Smooth muscle cell (in vitro differentiated cells): ENCODE results near the gene PMEL. TPM values are rescaled to one million over a fixed set of nuclear protein-coding genes. Genes with fewer than 3 reads are reported as not detected.
"Not testable (repeated sequence)": the region's sequence is repeated elsewhere in the genome, so short reads cannot be mapped to it uniquely, and the experiment has no call there.

Experiments used
- DNase-seq: peaks from one replicate; lab custom pipeline; 2025; ENCODE audit not compliant: unreplicated experiment; lab: John Stamatoyannopoulos, UW
- H2AFZ ChIP-seq: fragments of 200-600 bp; sonication (generic); 2 replicates; pipeline ENCODE4 v1.6.0; 2016; ENCODE audit warnings: antibody characterized with exemption, low read depth, mild to moderate bottlenecking
- H3F3A ChIP-seq: fragments of 200-600 bp; sonication (generic); 2 replicates; pipeline ENCODE4 v1.6.0; 2017; ENCODE audit warnings: antibody characterized with exemption, low read depth
- H3K27ac ChIP-seq: fragments of 200-600 bp; sonication (generic); 2 replicates; pipeline ENCODE4 v1.5.1; 2016; ENCODE audit warnings: low read depth, mild to moderate bottlenecking
- H3K27me3 ChIP-seq: fragments of 200-600 bp; sonication (generic); 2 replicates; pipeline ENCODE4 v1.6.1; 2016; ENCODE audit warnings: low read depth, mild to moderate bottlenecking
- H3K36me3 ChIP-seq: fragments of 200-600 bp; sonication (generic); 2 replicates; pipeline ENCODE4 v1.5.1; 2016; ENCODE audit warnings: low read depth
- H3K4me1 ChIP-seq: fragments of 200-600 bp; sonication (generic); 2 replicates; pipeline ENCODE4 v1.5.1; 2016; ENCODE audit warnings: low read depth
- H3K4me2 ChIP-seq: fragments of 200-600 bp; sonication (generic); 2 replicates; pipeline ENCODE4 v1.6.0; 2016; ENCODE audit warnings: mild to moderate bottlenecking
- H3K4me3 ChIP-seq: fragments of 200-600 bp; sonication (generic); 2 replicates; pipeline ENCODE4 v1.5.1; 2016; ENCODE audit warnings: mild to moderate bottlenecking
- H3K79me2 ChIP-seq: fragments of 200-600 bp; sonication (generic); 2 replicates; pipeline ENCODE4 v1.6.0; 2016; ENCODE audit warnings: low read depth, mild to moderate bottlenecking
- H3K9ac ChIP-seq: fragments of 200-600 bp; sonication (generic); 2 replicates; pipeline ENCODE4 v1.6.0; 2016; ENCODE audit warnings: low read depth
- H3K9me3 ChIP-seq: fragments of 200-600 bp; sonication (generic); replicated peaks from 2 replicates; pipeline ENCODE4 v1.5.1; 2016; ENCODE audit warnings: low read depth
- H4K20me1 ChIP-seq: fragments of 200-600 bp; sonication (generic); 2 replicates; pipeline ENCODE4 v1.6.0; 2016; ENCODE audit warnings: low read depth
- CTCF ChIP-seq: fragments of 200-600 bp; sonication (generic); IDR thresholded peaks from 2 replicates; pipeline ENCODE4 v1.5.1; 2017; ENCODE audit warnings: borderline replicate concordance, mild to moderate bottlenecking, antibody characterized with exemption; ENCODE audit not compliant: insufficient read depth, poor library complexity, severe bottlenecking
- WGBS: methylation state at CpG from one replicate; pipeline ENCODE4 v1.1.7; 2016; ENCODE audit warnings: low lambda C conversion rate; 5-methylcytosine and 5-hydroxymethylcytosine counted together
- polyA plus RNA-seq: library from polyadenylated mRNA; unstranded; fragments of >200 nt; fragmentation: Nextera tagmentation; extraction: Ambion mirVana; gene quantifications from 2 replicates; pipeline ENCODE4 v1.2.1, GENCODE V29; 2016
- total RNA-seq: library from RNA; depleted of rRNA; stranded (reverse); fragments of >200 nt; gene quantifications from 2 replicates; pipeline ENCODE4 v1.2.3, GENCODE V29; 2014

PMEL gene
- total and polyA plus RNA-seq, 2 experiments from 2014 or later, result 1.8 to 1.9 TPM

- peaks cover 9% of the 10 kb centered on the region for H3F3A ChIP-seq
- H3K79me2 ChIP-seq, result peaks cover 5% of the 10 kb centered on the region
- H4K20me1 ChIP-seq, result no peaks in the 10 kb centered on the region
- no peak for DNase-seq
- no peak overlapping the region for H2AFZ ChIP-seq
- no peak for TF ChIP-seq CTCF
- peaks cover 5% of the 10 kb centered on the region for H3K4me1 ChIP-seq
- no peaks in the 10 kb centered on the region for H3K27me3 ChIP-seq
- no peak overlapping the region for H3K9ac ChIP-seq
- H3K4me2 ChIP-seq, result no peak overlapping the region
- H3K36me3 ChIP-seq, result no peaks in the 10 kb centered on the region
- no peaks in the 10 kb centered on the region for H3K9me3 ChIP-seq
- WGBS, result 92% methylated on average over 4 of the region's 4 CpGs
- no peak overlapping the region for H3K4me3 ChIP-seq
- H3K27ac ChIP-seq, result no peak overlapping the region
Observed at GRCh38 chr12:55993230-55993853, 27.5 kb upstream of the PMEL start.

GRCh38 chr12:55991110-55991509, 25.3 kb upstream of the PMEL start:
- WGBS, result 95% methylated on average over 3 of the region's 3 CpGs
- Histone ChIP-seq H3K4me1 (no peaks in the 10 kb centered on the region), H3K4me2 (no peak overlapping the region), H3K79me2 (no peaks in the 10 kb centered on the region), H3K9me3 (no peaks in the 10 kb centered on the region), H3K4me3 (no peak overlapping the region), H4K20me1 (peaks cover 3% of the 10 kb centered on the region), H2AFZ (no peak overlapping the region), H3K9ac (no peak overlapping the region), H3F3A (peaks cover 3% of the 10 kb centered on the region), H3K27me3 (no peaks in the 10 kb centered on the region), H3K36me3 (no peaks in the 10 kb centered on the region), H3K27ac (no peak overlapping the region)
- TF ChIP-seq CTCF, result no peak
- DNase-seq, result no peak

GRCh38 chr12:55985976-55986375, 20.1 kb upstream of the PMEL start:
- DNase-seq, H2AFZ ChIP-seq, H3K4me1 ChIP-seq, H3K4me2 ChIP-seq, H3F3A ChIP-seq, H3K27ac ChIP-seq, H3K9ac ChIP-seq, H3K4me3 ChIP-seq, H3K27me3 ChIP-seq, H3K36me3 ChIP-seq, H3K9me3 ChIP-seq: not testable (repeated sequence)
- H3K79me2 ChIP-seq, result peaks cover 38% of the 10 kb centered on the region
- WGBS, result 97% methylated on average over 7 of the region's 7 CpGs
- H4K20me1 ChIP-seq, result peaks cover 39% of the 10 kb centered on the region

GRCh38 chr12:55985341-55985740, 19.5 kb upstream of the PMEL start:
- Histone ChIP-seq H3K4me2 (no peak overlapping the region), H3K27ac (no peak overlapping the region), H3K9me3 (no peaks in the 10 kb centered on the region), H2AFZ (no peak overlapping the region), H3K4me3 (no peak overlapping the region), H3K27me3 (no peaks in the 10 kb centered on the region), H3K36me3 (no peaks in the 10 kb centered on the region), H4K20me1 (peaks cover 40% of the 10 kb centered on the region), H3F3A (peaks cover 4% of the 10 kb centered on the region), H3K79me2 (peaks cover 44% of the 10 kb centered on the region), H3K4me1 (no peaks in the 10 kb centered on the region), H3K9ac (no peak overlapping the region)
- no peak for TF ChIP-seq CTCF
- no peak for DNase-seq
- 92% methylated on average over 4 of the region's 4 CpGs for WGBS
